Stimulated activated CD4-positive, alpha-beta T cell treated with anti-CD3 and anti-CD28 coated beads, TNF-alpha, amount 100 ng/mL, for 4 hours (primary cell): ENCODE data around the gene MYBPH.

ENCODE experiments used
- DNase-seq, 3 experiments: peaks; one replicate each; pipeline ENCODE4 v3.0.0-alpha.2; 2020; ENCODE audit warnings: low read depth in 3 of 3

MYBPH gene

DNA sequence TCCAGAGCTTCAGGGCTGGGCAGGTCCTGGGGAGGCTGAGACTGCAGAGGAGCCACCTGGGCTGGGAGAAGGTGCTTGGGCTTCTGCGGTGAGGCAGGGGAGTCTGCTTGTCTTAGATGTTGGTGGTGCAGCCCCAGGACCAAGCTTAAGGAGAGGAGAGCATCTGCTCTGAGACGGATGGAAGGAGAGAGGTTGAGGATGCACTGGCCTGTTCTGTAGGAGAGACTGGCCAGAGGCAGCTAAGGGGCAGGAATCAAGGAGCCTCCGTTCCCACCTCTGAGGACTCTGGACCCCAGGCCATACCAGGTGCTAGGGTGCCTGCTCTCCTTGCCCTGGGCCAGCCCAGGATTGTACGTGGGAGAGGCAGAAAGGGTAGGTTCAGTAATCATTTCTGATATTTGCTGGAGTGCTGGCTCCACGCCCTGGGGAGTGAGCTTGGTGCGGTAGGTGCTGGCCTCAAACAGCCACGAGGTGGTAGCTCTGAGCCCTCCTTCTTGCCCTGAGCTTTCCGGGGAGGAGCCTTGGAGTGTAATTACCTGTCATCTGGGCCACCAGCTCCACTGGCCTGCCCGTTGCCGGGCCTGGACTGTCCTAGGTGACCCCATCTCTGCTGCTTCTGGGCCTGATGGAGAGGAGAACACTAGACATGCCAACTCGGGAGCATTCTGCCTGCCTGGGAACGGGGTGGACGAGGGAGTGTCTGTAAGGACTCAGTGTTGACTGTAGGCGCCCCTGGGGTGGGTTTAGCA lies 9.3 kb downstream of the MYBPH start:
- no peak for DNase-seq

- no peak for DNase-seq
These were observed 9.8 kb downstream of the MYBPH start for GRCh38 chr1:203165800-203166161.

DNA sequence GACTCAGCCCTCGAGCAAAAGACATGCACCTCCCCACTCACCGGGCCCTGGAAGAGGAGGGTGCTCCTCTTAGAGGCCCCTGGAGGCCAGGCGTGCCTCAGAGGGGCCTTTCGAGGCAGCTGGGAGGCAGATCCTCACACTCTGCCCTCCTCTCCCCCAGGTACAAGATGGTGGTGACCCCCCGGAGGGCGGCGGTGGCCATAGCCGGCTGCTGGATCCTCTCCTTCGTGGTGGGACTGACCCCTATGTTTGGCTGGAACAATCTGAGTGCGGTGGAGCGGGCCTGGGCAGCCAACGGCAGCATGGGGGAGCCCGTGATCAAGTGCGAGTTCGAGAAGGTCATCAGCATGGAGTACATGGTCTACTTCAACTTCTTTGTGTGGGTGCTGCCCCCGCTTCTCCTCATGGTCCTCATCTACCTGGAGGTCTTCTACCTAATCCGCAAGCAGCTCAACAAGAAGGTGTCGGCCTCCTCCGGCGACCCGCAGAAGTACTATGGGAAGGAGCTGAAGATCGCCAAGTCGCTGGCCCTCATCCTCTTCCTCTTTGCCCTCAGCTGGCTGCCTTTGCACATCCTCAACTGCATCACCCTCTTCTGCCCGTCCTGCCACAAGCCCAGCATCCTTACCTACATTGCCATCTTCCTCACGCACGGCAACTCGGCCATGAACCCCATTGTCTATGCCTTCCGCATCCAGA lies 10.4 kb downstream of the MYBPH start:
- DNase-seq: no peak

DNA sequence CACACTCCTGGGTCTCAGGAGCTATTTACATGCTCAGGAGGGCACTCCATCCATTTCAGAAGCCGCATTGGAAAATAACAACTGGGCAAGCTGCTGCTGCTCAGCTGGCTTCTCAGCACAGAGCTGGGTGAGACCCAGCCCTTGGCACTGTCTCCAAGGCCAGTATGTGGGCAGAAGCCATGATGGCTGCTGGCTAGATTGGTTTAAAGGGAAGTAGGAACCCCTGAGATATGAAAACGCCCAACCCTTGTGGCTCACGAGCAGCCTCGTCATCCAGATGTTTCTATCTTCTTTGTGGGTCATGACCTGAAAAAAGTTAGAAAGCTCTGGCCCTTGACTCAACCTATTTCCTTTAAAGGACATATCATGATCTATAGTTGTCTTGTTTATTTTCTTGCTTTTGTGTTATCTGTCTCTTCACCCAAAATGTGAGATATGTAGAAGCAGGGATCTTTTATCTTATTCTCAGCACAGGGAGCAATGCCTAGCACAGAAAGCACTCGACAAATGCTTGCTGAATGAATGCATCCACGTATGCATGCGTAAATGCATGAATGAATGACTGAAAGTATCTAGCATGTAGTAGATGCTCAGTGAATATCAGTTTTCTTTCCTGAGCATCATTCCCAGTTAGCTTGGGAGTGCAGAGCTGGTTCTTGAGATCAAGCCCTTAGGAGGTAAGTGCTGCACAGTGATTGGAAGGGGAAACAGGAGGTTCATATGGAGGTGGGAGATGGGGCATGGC lies 11.6 kb downstream of the MYBPH start:
- DNase-seq: no peak

DNA sequence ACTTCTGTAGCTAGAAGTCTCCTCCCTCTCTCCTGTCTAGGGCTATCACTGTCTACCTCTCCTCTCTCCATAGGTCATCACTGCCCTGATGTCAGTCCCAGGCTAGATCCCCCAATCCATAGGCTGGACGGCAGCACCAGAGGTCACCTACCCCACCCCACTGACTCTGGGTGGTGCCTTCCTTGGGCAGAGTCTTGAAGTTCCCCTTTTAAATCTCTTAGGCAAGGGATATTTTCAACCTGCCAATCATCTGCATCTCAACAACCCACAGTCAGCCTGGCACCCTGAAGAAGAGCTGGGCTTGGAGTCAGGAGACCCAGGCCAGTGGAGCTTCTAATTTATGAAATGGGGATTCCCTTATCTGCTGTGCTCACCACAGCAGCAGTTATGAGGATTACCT lies 13.2 kb downstream of the MYBPH start:
- no peak for DNase-seq

DNA sequence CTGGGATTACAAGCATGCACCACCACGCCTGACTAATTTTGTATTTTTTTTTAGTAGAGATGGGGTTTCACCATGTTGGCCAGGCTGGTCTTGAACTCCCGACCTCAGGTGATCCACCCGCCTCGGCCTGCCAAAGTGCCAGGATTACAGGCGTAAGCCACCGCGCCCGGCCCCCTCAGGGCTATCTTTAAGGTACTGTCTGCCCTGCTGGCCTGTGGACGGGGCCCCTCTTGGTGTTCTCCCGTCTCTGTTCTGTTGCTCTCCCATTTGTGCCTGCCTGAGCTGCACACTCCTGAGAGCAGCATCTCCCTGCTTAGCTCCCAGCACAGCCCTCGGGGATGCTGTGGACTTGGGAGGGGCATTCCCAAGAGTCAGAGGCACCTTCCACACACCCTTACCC lies 13.9 kb downstream of the MYBPH start:
- no peak for DNase-seq

DNA sequence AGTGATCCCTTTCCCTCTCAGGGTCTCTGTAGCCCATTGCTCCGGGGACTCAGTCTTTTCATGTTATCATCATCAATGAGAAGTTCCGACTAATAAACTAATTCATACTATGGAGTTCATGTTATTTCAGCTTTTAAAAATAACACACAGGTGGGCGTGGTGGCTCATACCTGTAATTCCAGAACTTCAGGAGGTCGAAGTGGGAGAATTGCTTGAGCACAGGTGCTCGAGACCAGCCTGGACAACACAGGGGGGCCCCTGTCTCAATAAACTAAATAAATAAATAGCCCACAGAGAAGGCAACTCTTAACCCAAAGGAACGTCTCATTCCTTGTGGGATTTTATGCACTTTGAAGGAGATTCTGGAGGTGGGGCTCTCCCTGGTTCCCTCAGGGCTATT lies 14.5 kb downstream of the MYBPH start:
- DNase-seq: no peak

DNA sequence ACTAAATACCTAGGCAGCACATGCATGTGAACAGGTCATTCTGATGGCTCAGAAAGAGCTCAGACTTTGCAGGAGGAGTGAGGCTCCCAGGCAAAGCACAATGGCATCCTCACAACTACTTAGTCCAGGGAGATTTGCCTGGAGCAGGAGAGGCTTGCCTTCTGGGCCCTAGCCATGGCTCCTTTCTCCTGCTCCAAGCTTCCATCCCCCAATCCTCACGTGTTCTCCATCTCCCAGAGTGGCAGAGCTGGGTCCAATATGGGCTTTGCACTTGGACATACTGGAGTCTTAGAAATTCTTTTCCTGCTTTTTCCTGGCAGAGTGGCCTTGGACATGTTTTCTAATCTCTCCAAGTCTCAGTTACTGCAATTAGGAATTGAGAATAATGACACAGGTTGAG lies 15.8 kb downstream of the MYBPH start:
- no peak for DNase-seq

- DNase-seq: no peak
These were observed 16.5 kb downstream of the MYBPH start for GRCh38 chr1:203158960-203159665.

GRCh38 chr1:203158423-203158822 lies 17.2 kb downstream of the MYBPH start:
- DNase-seq: no peak

GRCh38 chr1:203156280-203156679 lies 19.3 kb downstream of the MYBPH start:
- DNase-seq: no peak

GRCh38 chr1:203153989-203154821 lies 21.4 kb downstream of the MYBPH start:
- DNase-seq: no peak

- no peak for DNase-seq
These were observed 22.3 kb downstream of the MYBPH start for GRCh38 chr1:203153051-203153988.

DNA sequence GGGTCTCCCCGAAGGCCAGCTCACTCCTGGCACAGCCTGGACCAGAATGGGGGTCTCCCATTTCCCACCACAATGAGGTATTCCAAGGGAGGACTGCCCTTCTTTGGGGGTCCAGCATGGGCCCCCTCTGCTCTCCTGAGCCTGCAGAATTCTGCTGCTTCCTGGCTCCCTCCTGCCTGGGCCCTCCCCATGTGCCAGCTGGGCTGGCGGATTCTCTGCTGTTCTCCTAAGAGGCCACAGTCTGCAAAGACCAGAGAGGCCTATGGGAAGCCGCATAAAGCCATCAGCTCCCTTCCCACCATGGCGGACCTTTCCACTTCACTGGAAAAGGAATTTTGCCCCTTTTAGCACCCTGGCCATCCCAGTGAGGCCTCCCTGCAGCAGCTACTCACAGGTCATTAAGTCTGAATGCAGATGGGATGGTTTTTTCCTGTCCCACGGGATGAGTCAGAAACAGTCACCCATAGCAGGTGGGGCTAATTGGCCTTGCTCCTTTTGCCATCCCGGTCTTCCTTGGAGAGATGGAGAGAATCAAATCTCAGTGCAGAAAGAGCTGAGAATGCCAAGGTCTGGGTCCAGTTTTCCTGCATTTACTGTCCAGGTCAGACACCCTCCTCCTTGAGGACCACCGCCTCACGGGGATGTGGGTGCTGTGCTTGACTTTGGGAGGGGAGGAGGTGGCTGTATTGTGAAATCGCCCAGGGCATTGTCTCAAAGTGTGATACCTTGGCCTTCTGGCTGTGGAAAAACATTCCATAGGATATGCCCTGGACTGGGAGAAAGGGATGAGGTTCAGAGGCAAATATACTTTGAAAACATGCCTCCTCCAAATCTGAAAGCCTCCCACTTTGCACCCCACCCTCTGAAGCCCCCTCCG lies 23.2 kb downstream of the MYBPH start:
- DNase-seq: no peak

- no peak for DNase-seq
These were observed 24.1 kb downstream of the MYBPH start for GRCh38 chr1:203151362-203152157.

DNA sequence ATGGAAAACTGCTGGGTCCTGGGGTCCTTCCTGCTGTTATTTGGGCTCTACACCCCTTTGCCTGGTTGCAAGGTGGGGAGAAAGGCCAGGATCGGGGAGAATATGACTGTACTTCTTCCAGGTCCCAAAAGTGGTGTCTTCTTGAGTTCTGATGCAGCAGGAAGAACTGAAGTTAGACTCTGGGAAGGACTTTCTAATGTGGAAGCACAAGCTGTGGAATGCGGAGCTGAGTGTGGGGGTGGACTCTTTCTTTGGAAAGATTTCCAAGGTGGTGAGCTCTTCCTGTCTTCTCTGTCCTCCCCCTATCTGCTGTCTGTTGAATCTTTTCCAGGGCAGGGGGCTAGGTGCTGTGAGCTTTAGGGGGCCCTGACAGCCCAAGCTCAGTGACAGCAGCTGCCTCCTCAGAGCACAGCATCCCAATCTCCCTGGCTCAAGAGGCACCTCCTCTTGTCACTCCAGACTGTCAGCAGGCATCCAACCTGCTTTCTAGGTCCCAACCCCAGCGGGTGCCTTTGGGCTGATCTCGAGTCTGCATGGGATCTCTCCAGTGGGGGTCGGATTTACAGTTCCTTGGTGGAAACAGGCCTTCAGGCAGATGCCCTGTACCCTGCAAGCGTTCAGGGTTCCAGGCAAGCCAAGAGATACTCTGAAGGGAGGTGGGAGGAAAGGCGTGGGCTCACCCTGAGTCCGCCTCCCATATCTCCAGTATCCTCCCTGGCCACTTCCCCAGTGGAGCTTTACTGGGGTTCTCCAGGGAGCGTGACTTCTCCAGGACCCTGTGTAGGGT lies 24.9 kb downstream of the MYBPH start:
- DNase-seq: no peak

- DNase-seq: no peak
These were observed 26.3 kb downstream of the MYBPH start for GRCh38 chr1:203149188-203149840.
